Transverse colon (tissue), 3 donors: Measurements from ENCODE around the gene AP2S1.

Experiments used
- CTCF ChIP-seq, 5 experiments: fragments of 200-600 bp in 3 of 5; fragments of 450-650 bp in 2 of 5; sonication (generic) in 3 of 5; IDR thresholded peaks; 1 replicate in 2 of 5; 2 replicates in 3 of 5; pipeline ENCODE4 v1.5.1; 2016 to 2017; ENCODE audit warnings: antibody characterized with exemption in 5 of 5, inconsistent platforms in 3 of 5, mild to moderate bottlenecking in 2 of 5, moderate library complexity in 1 of 5
- EP300 ChIP-seq: sonication (generic); formaldehyde crosslinking; IDR thresholded peaks from one replicate; pipeline ENCODE4 v1.6.1; 2017; ENCODE audit warnings: antibody characterized with exemption, low read depth
- POLR2A ChIP-seq: fragments of 450-650 bp; IDR thresholded peaks from one replicate; pipeline ENCODE4 v1.6.1; 2016; ENCODE audit warnings: antibody characterized with exemption, mild to moderate bottlenecking, moderate library complexity

- TF ChIP-seq POLR2A (no peak), EP300 (no peak), CTCF (IDR thresholded peaks at IDR 0.05) (no peak)
These were observed 2.2 kb upstream of the AP2S1 start for GRCh38 chr19:46852830-46853229.
